HT1080 (cell line): ENCODE results near the gene PP2D1. TPM values are rescaled to one million over a fixed set of nuclear protein-coding genes. Genes with fewer than 3 reads are reported as not detected.
A peak's percentile ranks its signal among the peaks of the same experiment; 100 is the strongest.
"Not testable (repeated sequence)": the region's sequence is repeated elsewhere in the genome, so short reads cannot be mapped to it uniquely, and the experiment has no call there.

ENCODE experiments used
- DNase-seq: peaks from one replicate; pipeline ENCODE4 v3.0.0-alpha.2; 2015; ENCODE audit warnings: low read depth
- total RNA-seq: library from RNA; depleted of rRNA; stranded (reverse); fragments of >200 nt; shearing (Covaris generic); gene quantifications from 2 replicates; pipeline ENCODE4 v1.2.3, GENCODE V29; 2014

Gene PP2D1
- total RNA-seq, 1 experiment from 2014 or later: not detected

GRCh38 chr3:20040548-20041196, 28.6 kb upstream of the PP2D1 start:
- DNase-seq: peak; percentile 66

GRCh38 chr3:20039765-20040547, 27.9 kb upstream of the PP2D1 start, which contains the start of gene KAT2B:
Gene KAT2B (plus strand): TSS chr3:20040446. CDS start chr3:20040478, 32 bp downstream.
- peak; percentile 68 for DNase-seq

- no peak for DNase-seq
These were observed 27.4 kb upstream of the PP2D1 start for GRCh38 chr3:20039466-20039764.

- no peak for DNase-seq
These were observed 26.8 kb upstream of the PP2D1 start for GRCh38 chr3:20038699-20039465.

GRCh38 chr3:20037255-20037996, 25.4 kb upstream of the PP2D1 start:
- DNase-seq: no peak

- no peak for DNase-seq
These were observed 23.0 kb upstream of the PP2D1 start for GRCh38 chr3:20035019-20035418.

GRCh38 chr3:20031939-20032338, 19.9 kb upstream of the PP2D1 start:
- DNase-seq: not testable (repeated sequence)

- DNase-seq: no peak
These were observed 16.9 kb upstream of the PP2D1 start for GRCh38 chr3:20028905-20029331.

- DNase-seq: no peak
These were observed 15.1 kb upstream of the PP2D1 start for GRCh38 chr3:20027136-20027535.

- peak; percentile 18 for DNase-seq
These were observed 11.8 kb upstream of the PP2D1 start for GRCh38 chr3:20023623-20024405.

- no peak for DNase-seq
These were observed 11.0 kb upstream of the PP2D1 start for GRCh38 chr3:20022954-20023622.

GRCh38 chr3:20016076-20016475, 4.0 kb upstream of the PP2D1 start:
- DNase-seq: not testable (repeated sequence)

- DNase-seq: no peak
These were observed 3.5 kb upstream of the PP2D1 start for GRCh38 chr3:20015525-20015924.

GRCh38 chr3:20013396-20013795, 1.3 kb upstream of the PP2D1 start:
- no peak for DNase-seq

- DNase-seq: no peak
These were observed 3.4 kb downstream of the PP2D1 start for GRCh38 chr3:20008646-20009045.

GRCh38 chr3:20007960-20008359, 4.1 kb downstream of the PP2D1 start:
- DNase-seq: no peak

GRCh38 chr3:20001932-20002331, 10.1 kb downstream of the PP2D1 start:
- DNase-seq: no peak

- no peak for DNase-seq
These were observed 14.6 kb downstream of the PP2D1 start for GRCh38 chr3:19997502-19997901.

- DNase-seq: no peak
These were observed 17.3 kb downstream of the PP2D1 start for GRCh38 chr3:19994796-19995195.

- DNase-seq: not testable (repeated sequence)
These were observed 23.2 kb downstream of the PP2D1 start for GRCh38 chr3:19988904-19989303.
